WTC11 (cell line): Measurements from ENCODE around the gene ALX4. TPM values are rescaled to one million over a fixed set of nuclear protein-coding genes. Genes with fewer than 3 reads are reported as not detected.

Source experiments
- ATAC-seq: fragments of 200-7000 bp; cut with Tn5 transposase; 2 replicates; pipeline ENCODE4 v1.10.0; 2021; ENCODE audit warnings: mild to moderate bottlenecking, moderate library complexity
- CTCF ChIA-PET: fragments of 300-600 bp; sonication (Branson Sonifier 250); formaldehyde crosslinking; loops from one replicate; lab custom pipeline; 2021; ENCODE audit warnings: antibody characterized with exemption; lab: Charles Lee
- POLR2A ChIA-PET: fragments of 350-600 bp; sonication (Branson Sonifier 250); formaldehyde crosslinking; loops from one replicate; lab custom pipeline; 2021; ENCODE audit warnings: antibody characterized with exemption; lab: Charles Lee
- DNase-seq: peaks from one replicate; pipeline ENCODE4 v3.0.0; 2021; ENCODE audit warnings: low spot score
- H3K27ac Mint-ChIP-seq: 2 replicates; pipeline ENCODE4 v1.8.0; 2021; ENCODE audit warnings: mixed read lengths
- H3K27me3 Mint-ChIP-seq: 2 replicates; pipeline ENCODE4 v1.8.0; 2021; ENCODE audit warnings: low read depth, mild to moderate bottlenecking, moderate library complexity, mixed read lengths
- H3K36me3 Mint-ChIP-seq: 2 replicates; pipeline ENCODE4 v1.8.0; 2021; ENCODE audit warnings: mixed read lengths
- H3K4me1 Mint-ChIP-seq: 2 replicates; pipeline ENCODE4 v1.8.0; 2022; ENCODE audit warnings: mixed read lengths
- H3K4me3 Mint-ChIP-seq: 2 replicates; pipeline ENCODE4 v1.8.0; 2021; ENCODE audit warnings: mild to moderate bottlenecking, moderate library complexity, mixed read lengths
- H3K9me3 Mint-ChIP-seq: 2 replicates; pipeline ENCODE4 v1.8.0; 2021; ENCODE audit warnings: mixed read lengths
- ATF1 ChIP-seq: sonication (generic); formaldehyde crosslinking; IDR thresholded peaks from 2 replicates; pipeline ENCODE4 v1.8.1; 2023; ENCODE audit warnings: mild to moderate bottlenecking, moderate library complexity, missing genetic modification reagents
- ATF2 ChIP-seq: sonication (generic); formaldehyde crosslinking; IDR thresholded peaks from 2 replicates; pipeline ENCODE4 v1.8.1; 2022; ENCODE audit warnings: low read depth, missing genetic modification reagents, borderline replicate concordance
- ELF4 ChIP-seq: sonication (generic); formaldehyde crosslinking; IDR thresholded peaks from 2 replicates; pipeline ENCODE4 v1.8.1; 2022; ENCODE audit warnings: low read depth, mild to moderate bottlenecking, moderate library complexity, missing genetic modification reagents
- ESRRA ChIP-seq: sonication (generic); formaldehyde crosslinking; IDR thresholded peaks from 2 replicates; pipeline ENCODE4 v1.8.1; 2022; ENCODE audit warnings: mild to moderate bottlenecking, missing genetic modification reagents, borderline replicate concordance
- GABPB1 ChIP-seq: sonication (generic); formaldehyde crosslinking; IDR thresholded peaks from 2 replicates; pipeline ENCODE4 v1.8.1; 2023; ENCODE audit warnings: mild to moderate bottlenecking, missing genetic modification reagents
- HMGXB4 ChIP-seq: sonication (generic); formaldehyde crosslinking; IDR thresholded peaks from 2 replicates; pipeline ENCODE4 v1.8.1; 2023; ENCODE audit warnings: mild to moderate bottlenecking, moderate library complexity, missing genetic modification reagents
- KAT7 ChIP-seq: sonication (generic); formaldehyde crosslinking; IDR thresholded peaks from 2 replicates; pipeline ENCODE4 v1.8.1; 2023; ENCODE audit warnings: missing genetic modification reagents, mild to moderate bottlenecking, borderline replicate concordance
- NFYB ChIP-seq: sonication (generic); formaldehyde crosslinking; conservative IDR thresholded peaks from 2 replicates; pipeline ENCODE4 v1.8.0; 2022; ENCODE audit warnings: low read depth, missing genetic modification reagents
- PRDM15 ChIP-seq: sonication (generic); formaldehyde crosslinking; IDR thresholded peaks from 2 replicates; pipeline ENCODE4 v1.8.0; 2022; ENCODE audit warnings: missing genetic modification reagents
- SMAD3 ChIP-seq: sonication (generic); formaldehyde crosslinking; IDR thresholded peaks from 2 replicates; pipeline ENCODE4 v1.8.0; 2022; ENCODE audit warnings: missing genetic modification reagents, mild to moderate bottlenecking, borderline replicate concordance
- SOX15 ChIP-seq: fragments of 250-450 bp; sonication (Bioruptor Pico); IDR thresholded peaks from 2 replicates; pipeline ENCODE4 v1.9.0; 2021; ENCODE audit warnings: mild to moderate bottlenecking
- TCF7 ChIP-seq: sonication (generic); formaldehyde crosslinking; IDR thresholded peaks from 2 replicates; pipeline ENCODE4 v1.8.0; 2022; ENCODE audit warnings: mild to moderate bottlenecking, low read depth, missing genetic modification reagents, moderate library complexity
- TP53 ChIP-seq: sonication (generic); formaldehyde crosslinking; IDR thresholded peaks from 2 replicates; pipeline ENCODE4 v1.8.1; 2023; ENCODE audit warnings: mild to moderate bottlenecking, missing genetic modification reagents
- USF1 ChIP-seq: sonication (generic); formaldehyde crosslinking; IDR thresholded peaks from 2 replicates; pipeline ENCODE4 v1.8.0; 2022; ENCODE audit warnings: mild to moderate bottlenecking, missing genetic modification reagents
- ZBTB21 ChIP-seq: sonication (generic); formaldehyde crosslinking; IDR thresholded peaks from 2 replicates; pipeline ENCODE4 v1.8.1; 2023; ENCODE audit warnings: mild to moderate bottlenecking, missing genetic modification reagents, borderline replicate concordance
- ZNF425 ChIP-seq: fragments of 250-450 bp; sonication (Bioruptor Pico); conservative IDR thresholded peaks from 2 replicates; pipeline ENCODE4 v1.9.0; 2021; ENCODE audit warnings: mild to moderate bottlenecking
- total RNA-seq: library from RNA; stranded (reverse); gene quantifications from 3 replicates; pipeline ENCODE4 v1.2.3, GENCODE V29; 2021

Gene ALX4
- total RNA-seq, 1 experiment from 2014 or later = not detected

- TF ChIP-seq ELF4 (CRISPR knock-in tag) (no peak), TP53 (CRISPR knock-in tag) (no peak), ESRRA (CRISPR knock-in tag) (no peak), SMAD3 (CRISPR knock-in tag) (no peak), USF1 (CRISPR knock-in tag) (no peak), NFYB (no peak), TCF7 (CRISPR knock-in tag) (no peak)
Observed at GRCh38 chr11:44308923-44309477, 939 bp downstream of the ALX4 start (continued).

- POLR2A ChIA-PET = no interaction called here
- CTCF ChIA-PET = interaction anchor here (1.1 to 2.0 kb wide), 2 partner anchors 8 to 10 kb away, joined by 3 to 8 read pairs; no protein-coding TSS in a partner anchor
- Mint-ChIP-seq H3K4me3 (peak overlapping the region; percentile 25; the same call in 1 of the 2 replicates), H3K27me3 (peaks cover 100% of the 10 kb centered on the region), H3K27ac (no peak overlapping the region), H3K36me3 (no peaks in the 10 kb centered on the region), H3K4me1 (peaks cover 65% of the 10 kb centered on the region), H3K9me3 (no peaks in the 10 kb centered on the region)
- ATAC-seq (no peak), DNase-seq (no peak)
- TF ChIP-seq ZBTB21 (CRISPR knock-in tag) (no peak), ZNF425 (no peak), KAT7 (CRISPR knock-in tag) (no peak), ATF1 (CRISPR knock-in tag) (no peak), PRDM15 (no peak), ATF2 (CRISPR knock-in tag) (no peak), SOX15 (CRISPR knock-in tag) (no peak), HMGXB4 (no peak), GABPB1 (no peak)
Observed at GRCh38 chr11:44308256-44308922, 1.6 kb downstream of the ALX4 start.
